Suprapubic skin (tissue), 4 donors: Measurements from ENCODE around the gene PMEPA1.

Source experiments
- CTCF ChIP-seq, 2 donors: fragments of 200-600 bp in 1 of 2; fragments of 450-650 bp in 1 of 2; sonication (generic) in 1 of 2; IDR thresholded peaks; one replicate each; pipeline ENCODE4 v1.5.1; 2016 to 2019; ENCODE audit warnings: antibody characterized with exemption in 2 of 2, mild to moderate bottlenecking in 1 of 2, moderate library complexity in 1 of 2
- EP300 ChIP-seq: sonication (generic); formaldehyde crosslinking; IDR thresholded peaks from one replicate; pipeline ENCODE4 v1.6.1; 2017; ENCODE audit warnings: antibody characterized with exemption
- POLR2A ChIP-seq, 2 donors: fragments of 450-650 bp; IDR thresholded peaks; one replicate each; pipeline ENCODE4 v1.6.1; 2017; ENCODE audit warnings: antibody characterized with exemption in 2 of 2, mild to moderate bottlenecking in 2 of 2, moderate library complexity in 2 of 2
- POLR2AphosphoS5 ChIP-seq, 3 donors: sonication (generic); formaldehyde crosslinking; IDR thresholded peaks; one replicate each; pipeline ENCODE4 v1.6.1; 2017; ENCODE audit warnings: antibody characterized with exemption in 3 of 3

- TF ChIP-seq POLR2A (IDR thresholded peaks at IDR 0.05), result no peak
- TF ChIP-seq CTCF (IDR thresholded peaks at IDR 0.05), result no peak
- no peak for TF ChIP-seq POLR2AphosphoS5 (IDR thresholded peaks at IDR 0.05)
- TF ChIP-seq EP300, result no peak
These were observed 15.8 kb upstream of the PMEPA1 start for GRCh38 chr20:57725636-57726035.
